H9 (cell line): ENCODE results near the gene OGFRL1. TPM values are rescaled to one million over a fixed set of nuclear protein-coding genes. Genes with fewer than 3 reads are reported as not detected.

Experiments
- DNase-seq: peaks from one replicate; pipeline ENCODE4 v3.0.0-alpha.2; 2017
- H2AFZ ChIP-seq: one replicate; pipeline ENCODE4 v1.6.1; 2013; ENCODE audit warnings: mild to moderate bottlenecking, low read length, control low read depth, moderate library complexity
- H2AK5ac ChIP-seq: 2 replicates; pipeline ENCODE4 v1.6.1; 2013; ENCODE audit warnings: low read length, control low read depth, mixed read lengths; ENCODE audit not compliant: insufficient read length
- H2BK120ac ChIP-seq: one replicate; pipeline ENCODE4 v1.6.1; 2013; ENCODE audit warnings: low read depth, mild to moderate bottlenecking, low read length, control low read depth, inconsistent platforms; ENCODE audit not compliant: poor library complexity, severe bottlenecking
- H2BK12ac ChIP-seq: 2 replicates; pipeline ENCODE4 v1.6.1; 2013; ENCODE audit warnings: low read length, control low read depth, mixed read lengths, low read depth; ENCODE audit not compliant: insufficient read length
- H2BK15ac ChIP-seq: 2 replicates; pipeline ENCODE4 v1.6.1; 2013; ENCODE audit warnings: low read depth, low read length, control low read depth
- H2BK20ac ChIP-seq: one replicate; pipeline ENCODE4 v1.6.1; 2013; ENCODE audit warnings: low read depth, mild to moderate bottlenecking, low read length, control low read depth, inconsistent platforms; ENCODE audit not compliant: poor library complexity, severe bottlenecking
- H2BK5ac ChIP-seq: 2 replicates; pipeline ENCODE4 v1.6.1; 2013; ENCODE audit warnings: low read length, control low read depth, mixed read lengths; ENCODE audit not compliant: insufficient read length
- H3K14ac ChIP-seq: 2 replicates; pipeline ENCODE4 v1.6.1; 2013; ENCODE audit warnings: low read length, control low read depth; ENCODE audit not compliant: insufficient read depth
- H3K18ac ChIP-seq: 2 replicates; pipeline ENCODE4 v1.6.1; 2013; ENCODE audit warnings: low read depth, mild to moderate bottlenecking, mixed read lengths, low read length, control low read depth; ENCODE audit not compliant: insufficient read length
- H3K23ac ChIP-seq: 2 replicates; pipeline ENCODE4 v1.6.1; 2013; ENCODE audit warnings: low read length, control low read depth, mixed read lengths, low read depth; ENCODE audit not compliant: insufficient read length
- H3K23me2 ChIP-seq: 2 replicates; pipeline ENCODE4 v1.6.1; 2013; ENCODE audit warnings: low read depth, mild to moderate bottlenecking, mixed read lengths, low read length, control low read depth; ENCODE audit not compliant: insufficient read length, poor library complexity, severe bottlenecking
- H3K27ac ChIP-seq: 2 replicates; pipeline ENCODE4 v1.5.1; 2013; ENCODE audit warnings: low read length, control low read depth, mixed read lengths, low read depth; ENCODE audit not compliant: insufficient read length
- H3K27me3 ChIP-seq: 2 replicates; pipeline ENCODE4 v1.6.1; 2013; ENCODE audit warnings: low read length, control low read depth, inconsistent platforms; ENCODE audit not compliant: insufficient read depth
- H3K4ac ChIP-seq: 2 replicates; pipeline ENCODE4 v1.6.1; 2013; ENCODE audit warnings: low read depth, mild to moderate bottlenecking, control low read depth, inconsistent platforms, low read length, moderate library complexity
- H3K4me1 ChIP-seq: 2 replicates; pipeline ENCODE4 v1.6.1; 2013; ENCODE audit warnings: low read length, control low read depth, inconsistent platforms; ENCODE audit not compliant: insufficient read depth
- H3K4me2 ChIP-seq: 2 replicates; pipeline ENCODE4 v1.6.1; 2013; ENCODE audit warnings: low read length, control low read depth, mixed read lengths; ENCODE audit not compliant: insufficient read length, insufficient read depth
- H3K56ac ChIP-seq: 2 replicates; pipeline ENCODE4 v1.6.1; 2013; ENCODE audit warnings: low read depth, mild to moderate bottlenecking, mixed read lengths, low read length, control low read depth; ENCODE audit not compliant: insufficient read length
- H3K79me1 ChIP-seq: 2 replicates; pipeline ENCODE4 v1.6.1; 2013; ENCODE audit warnings: low read depth, mild to moderate bottlenecking, moderate library complexity, low read length, control low read depth, inconsistent platforms; ENCODE audit not compliant: insufficient read depth, poor library complexity, severe bottlenecking
- H3K79me2 ChIP-seq: 2 replicates; pipeline ENCODE4 v1.6.1; 2013; ENCODE audit warnings: low read length, control low read depth, inconsistent platforms; ENCODE audit not compliant: insufficient read depth
- H3K9ac ChIP-seq: 2 replicates; pipeline ENCODE4 v1.6.1; 2013; ENCODE audit warnings: low read length, control low read depth, mixed read lengths; ENCODE audit not compliant: insufficient read length; ENCODE audit errors: extremely low read depth
- H3K9me3 ChIP-seq: one replicate; pipeline ENCODE4 v1.6.1; 2013; ENCODE audit warnings: low read depth, low read length, inconsistent platforms; ENCODE audit not compliant: control insufficient read depth
- H3T11ph ChIP-seq: one replicate; pipeline ENCODE4 v1.6.1; 2013; ENCODE audit warnings: mild to moderate bottlenecking, low read length, control low read depth, inconsistent platforms
- H4K20me1 ChIP-seq: one replicate; pipeline ENCODE4 v1.6.1; 2013; ENCODE audit not compliant: control insufficient read depth, insufficient read length, insufficient read depth
- H4K5ac ChIP-seq: 2 replicates; pipeline ENCODE4 v1.6.1; 2013; ENCODE audit warnings: low read depth, mild to moderate bottlenecking, mixed read lengths, low read length, control low read depth; ENCODE audit not compliant: insufficient read length
- H4K8ac ChIP-seq: replicated peaks from 2 replicates; pipeline ENCODE4 v1.6.1; 2013; ENCODE audit warnings: low read length, control low read depth, mixed read lengths, low read depth; ENCODE audit not compliant: insufficient read length
- H4K91ac ChIP-seq: 2 replicates; pipeline ENCODE4 v1.6.1; 2013; ENCODE audit warnings: low read depth, mild to moderate bottlenecking, moderate library complexity, mixed read lengths, low read length, control low read depth; ENCODE audit not compliant: insufficient read length
- H3K27ac Mint-ChIP-seq, 3 experiments: 2 replicates in 2 of 3; 3 replicates in 1 of 3; pipeline ENCODE4 v1.8.0; 2020 to 2021; ENCODE audit warnings: mixed read lengths in 3 of 3, mild to moderate bottlenecking in 1 of 3, moderate library complexity in 1 of 3
- H3K27me3 Mint-ChIP-seq: 2 replicates; pipeline ENCODE4 v1.8.0; 2021; ENCODE audit warnings: low read depth, mild to moderate bottlenecking, moderate library complexity, mixed read lengths
- H3K36me3 Mint-ChIP-seq, 3 experiments: 2 replicates in 2 of 3; 3 replicates in 1 of 3; pipeline ENCODE4 v1.8.0; 2020 to 2021; ENCODE audit warnings: low read depth in 3 of 3, mixed read lengths in 3 of 3; ENCODE audit not compliant: insufficient read depth in 1 of 3
- H3K4me1 Mint-ChIP-seq, 2 experiments: 2 replicates each; pipeline ENCODE4 v1.8.0; 2020; ENCODE audit warnings: mixed read lengths in 2 of 2
- H3K4me3 Mint-ChIP-seq, 2 experiments: 2 replicates in 1 of 2; 3 replicates in 1 of 2; pipeline ENCODE4 v1.8.0; 2020 to 2021; ENCODE audit warnings: mild to moderate bottlenecking in 2 of 2, mixed read lengths in 2 of 2, moderate library complexity in 1 of 2
- H3K9me3 Mint-ChIP-seq, 2 experiments: 2 replicates in 1 of 2; 3 replicates in 1 of 2; pipeline ENCODE4 v1.8.0; 2020; ENCODE audit warnings: mild to moderate bottlenecking in 2 of 2, mixed read lengths in 2 of 2, moderate library complexity in 1 of 2
- CTCF ChIP-seq: fragments of 200-600 bp; sonication (generic); conservative IDR thresholded peaks from 3 replicates; pipeline ENCODE4 v1.8.0; 2021; ENCODE audit warnings: antibody characterized with exemption, mild to moderate bottlenecking
- WGBS: extraction: QIAGEN DNeasy Blood & Tissue Kit; methylation state at CpG from one replicate; pipeline ENCODE4 v1.1.7; 2013; ENCODE audit warnings: missing lambda C conversion rate, low lambda C conversion rate, mixed read lengths; ENCODE audit not compliant: insufficient read length; ENCODE audit errors: extremely low coverage; 5-methylcytosine and 5-hydroxymethylcytosine counted together
- total RNA-seq: library from RNA; stranded (reverse); gene quantifications from 2 replicates; pipeline ENCODE4 v1.2.1, GENCODE V29; 2021

OGFRL1 gene
- total RNA-seq, 1 experiment from 2014 or later, result 2.8 TPM

- Histone ChIP-seq H3K23me2 (no peaks in the 10 kb centered on the region), H4K91ac (no peak overlapping the region), H4K5ac (no peak overlapping the region), H4K8ac (no peak overlapping the region), H2BK5ac (no peak overlapping the region), H3K56ac (no peak overlapping the region), H3K18ac (no peak overlapping the region), H3K23ac (no peak overlapping the region), H3T11ph (no peak overlapping the region), H2AK5ac (no peak overlapping the region), H2BK120ac (no peak overlapping the region), H2AFZ (no peak overlapping the region), H4K20me1 (no peaks in the 10 kb centered on the region), H2BK20ac (no peak overlapping the region), H3K9ac (no peak overlapping the region), H3K27me3 (no peaks in the 10 kb centered on the region), H3K79me1 (no peaks in the 10 kb centered on the region), H3K4me2 (no peak overlapping the region), H3K14ac (no peak overlapping the region), H3K4ac (no peak overlapping the region), H3K9me3 (no peaks in the 10 kb centered on the region), H3K79me2 (no peaks in the 10 kb centered on the region), H3K27ac (no peak overlapping the region), H3K4me1 (no peaks in the 10 kb centered on the region), H2BK15ac (no peak overlapping the region), H2BK12ac (no peak overlapping the region)
- no peak for DNase-seq
- no CpG with 5 or more reads among the region's 2 CpGs for WGBS
- peaks cover 0 to 2% of the 10 kb centered on the region in 2 experiments; a peak in 1 of 4 replicates for H3K4me1 Mint-ChIP-seq
- H3K9me3 Mint-ChIP-seq, result peaks cover 2 to 3% of the 10 kb centered on the region in 2 experiments; a peak in 2 of 5 replicates
- no peaks in the 10 kb centered on the region for H3K27me3 Mint-ChIP-seq
- no peak overlapping the region for H3K27ac Mint-ChIP-seq
- no peaks in the 10 kb centered on the region; a peak in 1 of 7 replicates for H3K36me3 Mint-ChIP-seq
- TF ChIP-seq CTCF, result no peak
- H3K4me3 Mint-ChIP-seq, result no peak overlapping the region
Observed at GRCh38 chr6:71320041-71320440, 31.4 kb downstream of the OGFRL1 start.
